ENCODE results near the gene REEP3.

Gene REEP3

DNA sequence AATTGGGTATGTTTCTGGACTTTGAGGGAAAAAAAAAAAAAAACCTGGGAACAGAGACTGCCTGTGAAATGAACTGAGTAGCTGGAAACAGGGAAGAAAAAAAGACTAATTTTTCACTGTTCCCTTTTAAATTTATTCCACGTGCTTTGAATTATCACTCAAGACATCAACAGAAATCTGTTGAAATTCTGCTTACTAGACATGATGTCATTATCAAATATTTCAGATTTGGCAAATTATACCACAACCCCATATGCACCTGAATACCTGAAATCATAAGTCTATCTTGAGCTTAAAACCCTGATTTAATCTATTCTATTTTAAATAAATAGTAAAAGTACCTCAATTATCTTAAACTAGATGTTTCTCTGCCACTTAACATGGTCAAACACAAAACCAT lies 5.0 kb upstream of the REEP3 start:
- Histone ChIP-seq H2AK5ac (ENCODE audit: low read length, severe bottlenecking) (no peak overlapping the region), H3K4ac (ENCODE audit: low read depth in 1 of 2, low read length in 2 of 2) (no peak overlapping the region), H3K36me3 (ENCODE audit: control insufficient read depth in 1 of 2, insufficient read depth in 2 of 2, low read depth in 1 of 2, low read length in 2 of 2) (peaks cover 0 to 4% of the 10 kb centered on the region in 2 experiments), H3K14ac (ENCODE audit: low read length in 2 of 2) (no peak overlapping the region), H3K27ac (ENCODE audit: low read length, poor library complexity, severe bottlenecking) (peak overlapping the region; percentile 100), H3K9ac (ENCODE audit: low read length) (peak overlapping the region; percentile 82), H3K79me1 (replicated peaks; ENCODE audit: low read length, poor library complexity, severe bottlenecking) (no peaks in the 10 kb centered on the region), H3K4me2 (ENCODE audit: low read length, poor library complexity, severe bottlenecking) (no peak overlapping the region), H3K4me1 (ENCODE audit: control insufficient read depth, insufficient read depth, low read depth, low read length) (peaks cover 4% of the 10 kb centered on the region), H4K91ac (ENCODE audit: low read length) (no peak overlapping the region), H2BK12ac (ENCODE audit: low read length in 2 of 2) (no peak overlapping the region), H3K23ac (ENCODE audit: low read length in 2 of 2) (no peak overlapping the region), H2AFZ (ENCODE audit: low read depth, low read length) (no peak overlapping the region), H2BK120ac (ENCODE audit: low read depth, low read length) (no peak overlapping the region), H3K18ac (ENCODE audit: low read depth in 1 of 2, low read length in 2 of 2) (no peak overlapping the region), H2BK15ac (ENCODE audit: low read depth, poor library complexity, severe bottlenecking) (no peak overlapping the region), H3K9me3 (ENCODE audit: control insufficient read depth, low read length) (no peaks in the 10 kb centered on the region), H3K4me3 (ENCODE audit: insufficient read depth in 1 of 2, low read depth in 1 of 2, low read length in 2 of 2) (no peak overlapping the region), H4K8ac (ENCODE audit: low read length) (no peak overlapping the region), H2BK5ac (ENCODE audit: low read depth, low read length, poor library complexity, severe bottlenecking) (no peak overlapping the region), H3K27me3 (ENCODE audit: control insufficient read depth in 1 of 2, insufficient read depth in 1 of 2, low read length in 2 of 2) (no peaks in the 10 kb centered on the region)
- 92% methylated on average over 1 of the region's 1 CpG for WGBS
- no peak for DNase-seq

DNA sequence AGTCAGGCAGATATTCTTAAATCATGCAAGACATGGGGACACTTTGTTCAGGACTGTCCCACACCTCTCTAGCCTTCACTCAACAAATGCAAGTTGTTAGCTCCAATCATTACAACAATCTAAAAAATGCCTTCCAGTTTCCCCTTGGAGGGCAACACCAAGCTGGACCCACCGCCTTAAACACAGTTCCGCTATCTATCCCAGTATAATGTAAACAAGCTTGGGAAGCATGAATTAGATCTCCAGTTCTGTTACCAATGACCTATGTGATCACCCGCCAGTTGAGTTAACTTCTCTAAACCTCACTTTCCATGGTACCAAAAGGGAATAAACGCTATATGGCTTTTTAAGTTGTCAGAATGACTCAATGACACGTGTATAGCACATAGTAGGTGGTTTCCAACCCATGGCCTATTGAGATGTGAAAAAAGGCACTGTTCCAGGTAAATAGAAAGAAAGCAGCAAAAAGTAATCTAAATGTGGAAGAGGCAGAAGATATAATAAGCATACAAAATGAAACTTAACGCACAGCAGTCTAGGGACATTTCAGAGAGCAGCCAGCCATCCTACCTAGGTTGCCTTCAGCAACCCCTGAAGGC lies 2.4 kb upstream of the REEP3 start:
- over 99% methylated on average over 5 of the region's 6 CpGs for WGBS
- no peak overlapping the region for H2AFZ ChIP-seq (ENCODE audit: low read depth, low read length)
- peaks cover 0 to 4% of the 10 kb centered on the region in 2 experiments for H3K36me3 ChIP-seq (ENCODE audit: control insufficient read depth in 1 of 2, insufficient read depth in 2 of 2, low read depth in 1 of 2, low read length in 2 of 2)
- H3K27me3 ChIP-seq (ENCODE audit: control insufficient read depth in 1 of 2, insufficient read depth in 1 of 2, low read length in 2 of 2) = no peaks in the 10 kb centered on the region
- DNase-seq = no peak
- no peak overlapping the region for H3K9ac ChIP-seq (ENCODE audit: low read length)
- H3K18ac ChIP-seq (ENCODE audit: low read depth in 1 of 2, low read length in 2 of 2) = no peak overlapping the region
- no peak overlapping the region for H3K27ac ChIP-seq (ENCODE audit: low read length, poor library complexity, severe bottlenecking)
- H2BK15ac ChIP-seq (ENCODE audit: low read depth, poor library complexity, severe bottlenecking) = no peak overlapping the region
- no peak overlapping the region for H3K4me3 ChIP-seq (ENCODE audit: insufficient read depth in 1 of 2, low read depth in 1 of 2, low read length in 2 of 2)
- H4K91ac ChIP-seq (ENCODE audit: low read length) = no peak overlapping the region
- no peak overlapping the region for H2BK120ac ChIP-seq (ENCODE audit: low read depth, low read length)
- H4K8ac ChIP-seq (ENCODE audit: low read length) = no peak overlapping the region
- H3K14ac ChIP-seq (ENCODE audit: low read length in 2 of 2) = no peak overlapping the region
- H2BK5ac ChIP-seq (ENCODE audit: low read depth, low read length, poor library complexity, severe bottlenecking) = no peak overlapping the region
- no peak overlapping the region for H3K4ac ChIP-seq (ENCODE audit: low read depth in 1 of 2, low read length in 2 of 2)
- no peak overlapping the region for H2BK12ac ChIP-seq (ENCODE audit: low read length in 2 of 2)
- no peak overlapping the region for H3K23ac ChIP-seq (ENCODE audit: low read length in 2 of 2)
- no peak overlapping the region for H3K4me2 ChIP-seq (ENCODE audit: low read length, poor library complexity, severe bottlenecking)
- H2AK5ac ChIP-seq (ENCODE audit: low read length, severe bottlenecking) = peak overlapping the region; percentile 26
- no peaks in the 10 kb centered on the region for H3K9me3 ChIP-seq (ENCODE audit: control insufficient read depth, low read length)
- H3K79me1 ChIP-seq (replicated peaks; ENCODE audit: low read length, poor library complexity, severe bottlenecking) = no peaks in the 10 kb centered on the region
- peaks cover 7% of the 10 kb centered on the region for H3K4me1 ChIP-seq (ENCODE audit: control insufficient read depth, insufficient read depth, low read depth, low read length)

DNA sequence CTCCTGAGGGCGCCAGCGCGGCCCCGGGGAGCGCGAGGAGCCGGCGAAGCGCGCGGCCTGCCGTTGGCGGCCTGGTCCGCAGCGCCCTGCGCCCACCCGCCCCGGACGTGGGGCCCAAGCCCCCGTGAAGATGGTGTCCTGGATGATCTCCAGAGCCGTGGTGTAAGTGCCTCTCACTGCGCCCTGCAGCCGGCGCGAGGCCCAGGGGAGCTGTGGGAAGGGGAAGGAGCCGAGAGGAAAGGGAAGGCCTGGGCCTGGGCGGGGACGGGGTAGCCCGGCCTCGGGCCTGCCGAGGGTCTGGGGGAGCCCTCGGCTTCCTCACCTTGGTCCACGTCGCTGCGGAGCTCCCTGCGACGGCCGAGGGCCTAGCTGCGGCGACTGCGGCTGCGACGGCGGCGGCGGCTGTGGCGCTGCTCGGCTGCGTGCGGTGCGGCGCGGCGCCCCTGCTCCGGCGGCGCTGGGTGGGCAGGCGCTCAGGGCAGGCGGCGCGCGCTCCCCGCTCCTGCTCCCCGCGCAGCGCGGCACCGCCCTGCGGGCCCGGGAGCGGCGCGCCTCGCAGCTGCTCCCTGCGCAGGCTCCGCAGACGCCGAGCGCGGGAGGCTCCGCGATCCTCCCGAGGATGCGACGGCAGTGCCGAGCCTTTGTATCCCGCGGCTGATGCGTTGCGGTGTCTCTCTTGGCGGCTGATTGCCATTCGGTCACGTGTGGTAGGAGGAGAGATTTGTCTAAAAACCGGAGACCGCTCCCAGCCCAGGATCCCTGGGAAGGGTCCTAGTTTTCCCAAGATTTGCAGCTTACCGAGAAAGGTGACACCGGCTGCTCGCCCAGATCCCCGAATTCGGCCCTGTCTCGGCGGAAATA lies 445 bp downstream of the REEP3 start:
- Histone ChIP-seq H2BK12ac (ENCODE audit: low read length in 2 of 2) (peak overlapping the region; percentile 61 to 89), H4K91ac (ENCODE audit: low read length) (peak overlapping the region; percentile 89), H3K23ac (ENCODE audit: low read length in 2 of 2) (peak overlapping the region in 1 of 2 experiments; percentile 89), H2BK15ac (ENCODE audit: low read depth, poor library complexity, severe bottlenecking) (peak overlapping the region; percentile 90), H3K4me1 (ENCODE audit: control insufficient read depth, insufficient read depth, low read depth, low read length) (peaks cover 6% of the 10 kb centered on the region), H3K14ac (ENCODE audit: low read length in 2 of 2) (peak overlapping the region; percentile 69 to 100), H2BK120ac (ENCODE audit: low read depth, low read length) (peak overlapping the region; percentile 88), H3K4me3 (ENCODE audit: insufficient read depth in 1 of 2, low read depth in 1 of 2, low read length in 2 of 2) (peak overlapping the region; percentile 92 to 96), H4K8ac (ENCODE audit: low read length) (peak overlapping the region; percentile 93), H3K9me3 (ENCODE audit: control insufficient read depth, low read length) (no peaks in the 10 kb centered on the region), H3K27me3 (ENCODE audit: control insufficient read depth in 1 of 2, insufficient read depth in 1 of 2, low read length in 2 of 2) (no peaks in the 10 kb centered on the region), H3K4me2 (ENCODE audit: low read length, poor library complexity, severe bottlenecking) (peak overlapping the region; percentile 68), H3K4ac (ENCODE audit: low read depth in 1 of 2, low read length in 2 of 2) (peak overlapping the region; percentile 61 to 100), H3K18ac (ENCODE audit: low read depth in 1 of 2, low read length in 2 of 2) (peak overlapping the region; percentile 100), H3K9ac (ENCODE audit: low read length) (peak overlapping the region; percentile 98), H3K27ac (ENCODE audit: low read length, poor library complexity, severe bottlenecking) (peak overlapping the region; percentile 97), H3K36me3 (ENCODE audit: control insufficient read depth in 1 of 2, insufficient read depth in 2 of 2, low read depth in 1 of 2, low read length in 2 of 2) (peaks cover 4% of the 10 kb centered on the region in 2 experiments), H2AFZ (ENCODE audit: low read depth, low read length) (peak overlapping the region; percentile 95), H2BK5ac (ENCODE audit: low read depth, low read length, poor library complexity, severe bottlenecking) (peak overlapping the region; percentile 92), H3K79me1 (replicated peaks; ENCODE audit: low read length, poor library complexity, severe bottlenecking) (no peaks in the 10 kb centered on the region), H2AK5ac (ENCODE audit: low read length, severe bottlenecking) (no peak overlapping the region)
- DNase-seq = peak; percentile 80
- under 1% methylated on average over 81 of the region's 102 CpGs for WGBS

DNA sequence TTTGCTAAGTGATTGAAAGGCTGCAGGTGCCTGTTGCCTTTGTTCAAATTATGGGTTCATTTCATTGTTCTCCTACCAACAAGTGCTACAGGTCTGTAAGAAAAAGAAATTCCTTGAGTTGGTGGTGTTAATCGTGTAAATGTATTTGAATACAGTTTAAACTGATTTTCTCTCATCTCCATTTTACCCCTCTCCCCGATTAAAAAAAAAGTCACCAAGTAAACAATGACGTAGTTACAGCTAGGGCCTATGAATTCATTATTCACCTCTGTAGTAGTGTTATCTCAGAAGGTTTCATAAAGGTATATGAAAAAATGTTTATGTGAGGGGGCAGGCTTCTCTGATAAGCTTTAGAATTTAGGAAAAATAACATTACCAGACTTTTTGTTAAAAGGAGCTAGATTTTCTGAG lies 1.1 kb downstream of the REEP3 start:
- H4K91ac ChIP-seq (ENCODE audit: low read length) = no peak overlapping the region
- 17% methylated on average over 1 of the region's 3 CpGs for WGBS
- H2BK5ac ChIP-seq (ENCODE audit: low read depth, low read length, poor library complexity, severe bottlenecking) = peak overlapping the region; percentile 85
- no peak overlapping the region for H2AK5ac ChIP-seq (ENCODE audit: low read length, severe bottlenecking)
- peaks cover 6% of the 10 kb centered on the region for H3K4me1 ChIP-seq (ENCODE audit: control insufficient read depth, insufficient read depth, low read depth, low read length)
- no peaks in the 10 kb centered on the region for H3K79me1 ChIP-seq (replicated peaks; ENCODE audit: low read length, poor library complexity, severe bottlenecking)
- H2BK15ac ChIP-seq (ENCODE audit: low read depth, poor library complexity, severe bottlenecking) = no peak overlapping the region
- H3K36me3 ChIP-seq (ENCODE audit: control insufficient read depth in 1 of 2, insufficient read depth in 2 of 2, low read depth in 1 of 2, low read length in 2 of 2) = peaks cover 4% of the 10 kb centered on the region in 2 experiments
- H3K4me2 ChIP-seq (ENCODE audit: low read length, poor library complexity, severe bottlenecking) = peak overlapping the region; percentile 68
- peak; percentile 65 for DNase-seq
- no peaks in the 10 kb centered on the region for H3K27me3 ChIP-seq (ENCODE audit: control insufficient read depth in 1 of 2, insufficient read depth in 1 of 2, low read length in 2 of 2)
- H3K4me3 ChIP-seq (ENCODE audit: insufficient read depth in 1 of 2, low read depth in 1 of 2, low read length in 2 of 2) = peak overlapping the region; percentile 92 to 96
- H3K4ac ChIP-seq (ENCODE audit: low read depth in 1 of 2, low read length in 2 of 2) = peak overlapping the region; percentile 61 to 89
- H3K18ac ChIP-seq (ENCODE audit: low read depth in 1 of 2, low read length in 2 of 2) = peak overlapping the region; percentile 65 to 100
- H3K27ac ChIP-seq (ENCODE audit: low read length, poor library complexity, severe bottlenecking) = peak overlapping the region; percentile 90
- no peak overlapping the region for H2BK120ac ChIP-seq (ENCODE audit: low read depth, low read length)
- peak overlapping the region; percentile 98 for H3K9ac ChIP-seq (ENCODE audit: low read length)
- H3K9me3 ChIP-seq (ENCODE audit: control insufficient read depth, low read length) = no peaks in the 10 kb centered on the region
- H2BK12ac ChIP-seq (ENCODE audit: low read length in 2 of 2) = peak overlapping the region in 1 of 2 experiments; percentile 61
- no peak overlapping the region for H3K23ac ChIP-seq (ENCODE audit: low read length in 2 of 2)
- peak overlapping the region; percentile 93 for H4K8ac ChIP-seq (ENCODE audit: low read length)
- no peak overlapping the region for H3K14ac ChIP-seq (ENCODE audit: low read length in 2 of 2)
- H2AFZ ChIP-seq (ENCODE audit: low read depth, low read length) = peak overlapping the region; percentile 83

Data from mesenchymal stem cell (in vitro differentiated cells and primary cell).